ENCODE results near the gene ABHD16B. TPM values are rescaled to one million over a fixed set of nuclear protein-coding genes. Genes with fewer than 3 reads are reported as not detected.

ABHD16B gene
- total RNA-seq, 4 donors from 2014 or later = not detected

- TF ChIP-seq, protein P1, sequence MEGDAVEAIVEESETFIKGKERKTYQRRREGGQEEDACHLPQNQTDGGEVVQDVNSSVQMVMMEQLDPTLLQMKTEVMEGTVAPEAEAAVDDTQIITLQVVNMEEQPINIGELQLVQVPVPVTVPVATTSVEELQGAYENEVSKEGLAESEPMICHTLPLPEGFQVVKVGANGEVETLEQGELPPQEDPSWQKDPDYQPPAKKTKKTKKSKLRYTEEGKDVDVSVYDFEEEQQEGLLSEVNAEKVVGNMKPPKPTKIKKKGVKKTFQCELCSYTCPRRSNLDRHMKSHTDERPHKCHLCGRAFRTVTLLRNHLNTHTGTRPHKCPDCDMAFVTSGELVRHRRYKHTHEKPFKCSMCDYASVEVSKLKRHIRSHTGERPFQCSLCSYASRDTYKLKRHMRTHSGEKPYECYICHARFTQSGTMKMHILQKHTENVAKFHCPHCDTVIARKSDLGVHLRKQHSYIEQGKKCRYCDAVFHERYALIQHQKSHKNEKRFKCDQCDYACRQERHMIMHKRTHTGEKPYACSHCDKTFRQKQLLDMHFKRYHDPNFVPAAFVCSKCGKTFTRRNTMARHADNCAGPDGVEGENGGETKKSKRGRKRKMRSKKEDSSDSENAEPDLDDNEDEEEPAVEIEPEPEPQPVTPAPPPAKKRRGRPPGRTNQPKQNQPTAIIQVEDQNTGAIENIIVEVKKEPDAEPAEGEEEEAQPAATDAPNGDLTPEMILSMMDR (IDR thresholded peaks at IDR 0.05; ENCODE audit: low read depth) = no peak
Observed at GRCh38 chr20:63823691-63824311, 37.5 kb upstream of the ABHD16B start.

GRCh38 chr20:63825331-63826118 lies 35.8 kb upstream of the ABHD16B start:
- TF ChIP-seq, protein P1 (IDR thresholded peaks at IDR 0.05; ENCODE audit: low read depth) = no peak

DNA sequence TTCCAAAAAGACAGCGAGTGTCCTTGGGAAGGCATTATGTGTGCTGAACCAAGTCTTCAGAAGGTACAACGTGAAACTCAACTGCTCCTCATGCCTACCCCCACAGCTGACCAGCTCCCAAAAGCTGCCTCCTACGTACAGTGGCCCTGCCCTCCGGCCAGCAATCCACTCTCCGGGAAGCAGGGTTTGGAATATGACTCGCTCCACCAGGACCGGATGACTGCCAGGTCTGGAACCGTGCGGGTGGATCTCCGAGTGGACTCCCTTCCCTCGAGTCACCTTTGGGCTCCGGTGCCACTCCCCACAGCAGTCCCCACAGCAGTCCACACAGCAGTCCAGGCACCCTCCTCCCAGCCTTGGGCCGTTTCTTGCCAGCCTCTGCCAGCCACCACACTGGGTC lies 34.5 kb upstream of the ABHD16B start:
- TF ChIP-seq, protein P1 (IDR thresholded peaks at IDR 0.05; ENCODE audit: low read depth) = no peak

DNA sequence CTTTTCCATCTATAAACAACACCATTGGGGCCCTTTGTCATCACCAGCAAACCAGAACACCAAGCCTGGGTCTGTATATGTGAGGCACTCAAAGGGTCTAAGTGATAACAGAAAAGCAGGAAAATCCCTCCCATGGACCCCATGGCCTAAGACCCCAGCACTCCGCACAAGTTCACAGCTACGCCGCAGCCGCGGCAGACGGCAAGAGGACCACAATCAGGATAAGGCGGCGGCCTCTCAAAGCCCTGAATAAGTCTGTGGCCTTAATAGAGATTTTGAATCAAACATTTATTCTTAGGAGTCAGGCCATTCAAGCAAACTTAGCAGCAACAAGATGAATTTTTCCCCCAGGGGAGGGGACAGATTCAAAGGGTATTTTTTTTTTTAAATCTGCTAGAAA lies 33.2 kb upstream of the ABHD16B start:
- TF ChIP-seq, protein P1 (IDR thresholded peaks at IDR 0.05; ENCODE audit: low read depth) = no peak

DNA sequence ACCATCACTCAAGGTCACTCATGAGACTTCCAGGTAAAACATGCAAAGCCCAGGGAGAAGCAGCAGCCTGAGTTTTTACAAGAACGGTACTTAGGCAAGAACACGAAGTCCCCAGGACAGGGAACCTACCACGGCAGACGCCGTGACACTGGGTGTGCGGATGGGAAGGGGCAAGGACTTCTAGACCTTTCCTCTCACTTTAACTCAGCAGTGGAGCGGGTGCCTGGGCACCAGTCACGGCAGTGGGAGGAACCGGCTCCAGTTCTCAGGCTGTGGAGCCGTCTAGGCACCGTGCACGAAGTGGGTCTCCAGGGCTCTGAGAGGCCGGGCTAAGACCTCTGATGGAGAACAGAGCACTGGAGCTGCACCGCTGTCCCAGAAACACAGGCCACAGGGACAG lies 32.8 kb upstream of the ABHD16B start:
- TF ChIP-seq, protein P1 (IDR thresholded peaks at IDR 0.05; ENCODE audit: low read depth) = no peak

GRCh38 chr20:63828951-63829350 lies 32.3 kb upstream of the ABHD16B start:
- TF ChIP-seq, protein P1 (IDR thresholded peaks at IDR 0.05; ENCODE audit: low read depth) = no peak

GRCh38 chr20:63829603-63829944 lies 31.7 kb upstream of the ABHD16B start:
- TF ChIP-seq, protein P1 (IDR thresholded peaks at IDR 0.05; ENCODE audit: low read depth) = no peak

Data from subcutaneous adipose tissue (tissue), 4 donors.